ENCODE data around the gene SMIM24. TPM values are rescaled to one million over a fixed set of nuclear protein-coding genes. Genes with fewer than 3 reads are reported as not detected.

SMIM24 gene
- total RNA-seq, 1 donor from 2014 or later, result 1.3 TPM

DNA sequence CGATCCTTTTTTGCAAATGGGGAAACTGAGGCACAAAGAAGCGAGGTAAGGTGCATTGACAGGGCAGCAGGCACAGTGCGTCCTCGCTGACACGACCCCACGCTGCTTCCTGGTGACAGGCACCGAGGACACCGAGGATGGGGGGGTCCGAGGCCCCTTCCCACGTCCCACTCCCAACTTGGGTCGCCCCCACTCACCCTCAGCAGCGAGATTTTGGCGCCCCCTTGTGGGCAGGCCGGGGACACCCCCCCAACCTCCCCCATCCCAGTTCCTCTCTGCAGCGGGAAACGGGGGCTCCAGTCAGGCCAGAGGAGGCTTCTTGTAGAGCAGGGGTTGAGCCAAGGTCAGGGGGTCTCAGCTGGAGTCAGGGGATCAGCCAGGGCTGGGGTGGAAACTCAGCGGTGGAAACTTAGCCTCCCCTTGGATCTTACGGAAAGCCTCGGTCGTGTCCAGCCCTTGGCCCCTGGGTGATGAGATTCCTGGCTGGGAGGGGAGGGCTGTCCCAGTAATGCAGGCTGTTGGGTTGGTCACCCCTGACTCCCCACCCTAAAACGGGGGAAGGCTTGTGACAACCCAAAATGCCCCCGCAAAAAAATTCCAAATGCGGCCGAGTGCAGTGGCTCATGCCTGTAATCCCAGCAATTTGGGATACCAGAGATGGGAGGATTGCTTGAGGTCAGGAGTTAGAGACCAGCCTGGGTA, 8.2 kb downstream of the SMIM24 start:
- TF ChIP-seq, protein P1, sequence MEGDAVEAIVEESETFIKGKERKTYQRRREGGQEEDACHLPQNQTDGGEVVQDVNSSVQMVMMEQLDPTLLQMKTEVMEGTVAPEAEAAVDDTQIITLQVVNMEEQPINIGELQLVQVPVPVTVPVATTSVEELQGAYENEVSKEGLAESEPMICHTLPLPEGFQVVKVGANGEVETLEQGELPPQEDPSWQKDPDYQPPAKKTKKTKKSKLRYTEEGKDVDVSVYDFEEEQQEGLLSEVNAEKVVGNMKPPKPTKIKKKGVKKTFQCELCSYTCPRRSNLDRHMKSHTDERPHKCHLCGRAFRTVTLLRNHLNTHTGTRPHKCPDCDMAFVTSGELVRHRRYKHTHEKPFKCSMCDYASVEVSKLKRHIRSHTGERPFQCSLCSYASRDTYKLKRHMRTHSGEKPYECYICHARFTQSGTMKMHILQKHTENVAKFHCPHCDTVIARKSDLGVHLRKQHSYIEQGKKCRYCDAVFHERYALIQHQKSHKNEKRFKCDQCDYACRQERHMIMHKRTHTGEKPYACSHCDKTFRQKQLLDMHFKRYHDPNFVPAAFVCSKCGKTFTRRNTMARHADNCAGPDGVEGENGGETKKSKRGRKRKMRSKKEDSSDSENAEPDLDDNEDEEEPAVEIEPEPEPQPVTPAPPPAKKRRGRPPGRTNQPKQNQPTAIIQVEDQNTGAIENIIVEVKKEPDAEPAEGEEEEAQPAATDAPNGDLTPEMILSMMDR (IDR thresholded peaks at IDR 0.05; ENCODE audit: unreplicated experiment), result peak; percentile 61
- Mint-ChIP-seq H3K4me1 (ENCODE audit: low read depth) (peaks cover 3% of the 10 kb centered on the region), H3K27ac (no peak overlapping the region), H3K27me3 (peaks cover 27% of the 10 kb centered on the region), H3K36me3 (ENCODE audit: insufficient read depth) (no peaks in the 10 kb centered on the region), H3K9me3 (ENCODE audit: low read depth) (peaks cover 3% of the 10 kb centered on the region), H3K4me3 (ENCODE audit: low read depth) (no peak overlapping the region)
- no peak for DNase-seq (ENCODE audit: low spot score, unreplicated experiment)

DNA sequence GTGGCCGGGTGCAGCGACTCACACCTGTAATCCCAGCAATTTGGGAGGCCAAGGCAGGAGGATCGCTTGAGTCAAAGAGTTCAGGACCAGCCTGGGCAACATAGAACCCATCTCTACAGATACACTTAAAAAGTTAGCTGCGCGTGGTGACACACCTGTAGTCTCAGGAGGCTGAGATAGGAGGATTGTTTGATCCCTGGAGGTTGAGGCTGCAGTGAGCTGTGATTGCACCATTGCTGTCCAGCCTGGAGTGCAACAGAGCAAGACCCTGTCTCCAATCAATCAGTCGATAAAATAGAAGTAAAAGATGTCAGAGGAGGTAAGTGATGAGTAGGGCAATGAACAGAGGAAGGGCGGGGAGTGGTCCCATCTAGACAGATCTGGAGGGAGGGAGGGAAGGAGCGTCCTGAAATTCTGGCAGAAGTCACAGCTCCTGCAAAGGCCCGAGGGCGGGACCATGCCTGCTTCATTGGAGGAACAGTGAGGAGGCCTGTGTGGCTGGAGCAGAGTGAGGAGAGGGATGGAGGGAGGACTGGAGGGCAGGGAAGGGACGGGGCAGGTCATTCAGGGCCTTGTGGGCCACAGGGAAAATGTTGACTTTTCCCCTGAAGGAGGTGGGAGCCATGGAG, 9.7 kb downstream of the SMIM24 start:
- TF ChIP-seq, protein P1 (IDR thresholded peaks at IDR 0.05; ENCODE audit: unreplicated experiment), result no peak
- Mint-ChIP-seq H3K9me3 (ENCODE audit: low read depth) (peaks cover 3% of the 10 kb centered on the region), H3K4me1 (ENCODE audit: low read depth) (peaks cover 3% of the 10 kb centered on the region), H3K27ac (no peak overlapping the region), H3K36me3 (ENCODE audit: insufficient read depth) (no peaks in the 10 kb centered on the region), H3K4me3 (ENCODE audit: low read depth) (no peak overlapping the region), H3K27me3 (peaks cover 39% of the 10 kb centered on the region)
- DNase-seq (ENCODE audit: low spot score, unreplicated experiment), result no peak

DNA sequence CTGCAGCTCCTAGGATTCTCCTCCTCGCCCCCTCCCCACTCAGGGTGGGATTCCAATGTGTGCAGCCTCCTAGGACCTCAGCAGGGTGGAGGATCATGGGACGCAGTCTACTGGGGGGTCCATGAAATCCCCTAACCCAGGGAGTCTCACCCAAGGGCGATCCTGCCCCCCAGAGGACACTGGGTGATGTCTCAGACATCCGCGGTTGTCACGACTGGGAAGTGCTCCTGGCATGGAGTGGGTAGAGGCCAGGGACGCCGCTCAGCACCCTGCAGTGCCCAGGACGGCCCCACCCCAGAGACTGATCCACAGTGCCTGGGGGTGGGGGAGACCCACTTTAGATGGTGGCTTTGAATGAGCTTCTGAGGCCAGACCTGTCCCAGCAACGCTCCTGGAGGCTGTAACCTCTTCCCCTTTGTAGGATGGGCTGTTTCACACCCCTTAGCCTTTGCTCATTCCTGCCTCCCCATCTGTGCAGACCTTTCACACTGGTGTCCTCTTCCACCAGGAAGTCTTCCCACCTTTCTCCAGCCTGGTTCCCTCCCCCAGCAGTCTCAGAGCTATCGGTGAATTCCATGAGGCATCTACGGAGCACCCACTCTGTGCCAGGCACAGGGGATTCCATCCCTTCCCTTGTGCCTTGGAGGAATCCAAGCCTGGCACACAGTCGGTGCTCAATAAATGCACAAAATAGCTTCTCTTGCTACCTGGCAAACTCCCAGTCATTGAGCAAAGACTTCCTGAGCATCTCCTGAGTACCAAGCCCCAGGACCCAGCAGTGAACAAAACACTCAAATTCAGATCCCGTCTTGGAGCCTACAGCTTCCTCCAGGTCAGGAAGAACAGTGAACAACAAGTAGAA, 10.5 kb downstream of the SMIM24 start:
- H3K9me3 Mint-ChIP-seq (ENCODE audit: low read depth), result peaks cover 3% of the 10 kb centered on the region
- no peak for DNase-seq (ENCODE audit: low spot score, unreplicated experiment)
- no peak overlapping the region for H3K4me3 Mint-ChIP-seq (ENCODE audit: low read depth)
- H3K36me3 Mint-ChIP-seq (ENCODE audit: insufficient read depth), result no peaks in the 10 kb centered on the region
- TF ChIP-seq, protein P1 (IDR thresholded peaks at IDR 0.05; ENCODE audit: unreplicated experiment), result no peak
- no peak overlapping the region for H3K27ac Mint-ChIP-seq
- peaks cover 3% of the 10 kb centered on the region for H3K4me1 Mint-ChIP-seq (ENCODE audit: low read depth)
- peaks cover 47% of the 10 kb centered on the region for H3K27me3 Mint-ChIP-seq

DNA sequence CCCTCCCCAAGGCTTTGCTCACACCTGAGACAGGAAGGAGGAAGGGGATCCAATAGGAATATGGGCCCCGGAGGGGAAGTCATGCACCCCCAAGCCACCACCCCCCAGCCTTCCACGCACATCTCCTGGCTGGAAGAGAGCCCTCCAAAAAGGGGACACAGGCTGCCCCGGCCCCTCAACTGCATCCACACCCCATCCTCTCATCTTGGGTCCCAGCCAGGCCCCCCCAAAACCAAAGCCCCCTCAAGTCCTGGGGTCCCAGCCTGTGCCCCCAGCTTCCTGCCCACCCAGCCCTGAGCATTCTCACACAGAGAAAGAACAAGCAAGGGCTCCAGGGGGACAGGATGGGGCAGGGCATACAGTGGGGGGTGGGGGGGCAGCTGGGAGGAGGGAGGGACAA, 12.1 kb downstream of the SMIM24 start:
- no peak overlapping the region for H3K27ac Mint-ChIP-seq
- no peaks in the 10 kb centered on the region for H3K36me3 Mint-ChIP-seq (ENCODE audit: insufficient read depth)
- DNase-seq (ENCODE audit: low spot score, unreplicated experiment), result no peak
- H3K4me3 Mint-ChIP-seq (ENCODE audit: low read depth), result no peak overlapping the region
- TF ChIP-seq, protein P1 (IDR thresholded peaks at IDR 0.05; ENCODE audit: unreplicated experiment), result no peak
- peaks cover 3% of the 10 kb centered on the region for H3K9me3 Mint-ChIP-seq (ENCODE audit: low read depth)
- H3K27me3 Mint-ChIP-seq, result peaks cover 48% of the 10 kb centered on the region
- peaks cover 2% of the 10 kb centered on the region for H3K4me1 Mint-ChIP-seq (ENCODE audit: low read depth)
